HG03469 (cell line): Measurements from ENCODE around the gene TTC13.

ENCODE experiments used
- ATAC-seq: cut with Tn5 transposase; IDR thresholded peaks from one replicate; pipeline ENCODE4 v1.9.1; 2021; ENCODE audit warnings: mild to moderate bottlenecking, moderate library complexity, moderate number of reproducible peaks; ENCODE audit not compliant: unreplicated experiment

The TTC13 gene

GRCh38 chr1:230957580-230957989 lies 21.1 kb downstream of the TTC13 start:
- ATAC-seq = peak; percentile 83

DNA sequence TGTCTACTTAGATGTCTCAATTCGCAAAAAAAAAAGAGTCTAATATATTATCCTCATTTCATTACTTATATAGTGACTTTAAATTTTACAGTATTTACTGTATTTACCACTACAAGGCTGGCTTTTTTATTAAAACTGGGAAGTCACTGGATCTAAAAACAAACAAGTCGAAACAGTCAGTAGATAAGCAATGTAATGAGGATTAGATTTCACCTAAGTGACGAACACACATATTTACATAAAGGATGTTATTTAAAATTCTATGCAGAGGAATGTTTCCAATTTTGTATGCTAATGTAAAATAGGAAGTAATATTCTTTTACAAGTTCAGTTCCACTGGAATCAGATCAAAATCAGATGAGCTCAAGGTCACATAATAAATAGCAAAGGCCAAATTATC lies 28.3 kb downstream of the TTC13 start:
- ATAC-seq = no peak

DNA sequence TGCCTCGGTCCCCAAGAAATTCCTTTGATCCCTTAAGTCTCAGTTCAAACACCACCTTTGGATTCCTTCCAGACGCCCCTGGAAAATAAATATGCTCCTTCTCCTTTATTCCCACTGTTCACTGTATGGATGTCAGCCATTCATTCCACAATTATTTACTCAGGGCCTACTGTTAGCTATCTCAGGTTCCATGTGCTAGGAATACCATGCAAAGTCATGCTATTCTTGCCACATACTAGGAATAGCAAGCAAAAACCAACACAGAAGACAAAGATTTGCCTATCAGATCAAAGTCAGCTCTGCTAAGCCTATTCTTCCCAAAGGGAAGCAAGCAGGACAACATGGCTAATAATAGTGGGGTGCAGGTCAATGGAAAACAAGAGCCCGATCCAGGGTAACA lies 29.8 kb downstream of the TTC13 start:
- no peak for ATAC-seq

GRCh38 chr1:230948301-230948700 lies 30.4 kb downstream of the TTC13 start:
- ATAC-seq = no peak

DNA sequence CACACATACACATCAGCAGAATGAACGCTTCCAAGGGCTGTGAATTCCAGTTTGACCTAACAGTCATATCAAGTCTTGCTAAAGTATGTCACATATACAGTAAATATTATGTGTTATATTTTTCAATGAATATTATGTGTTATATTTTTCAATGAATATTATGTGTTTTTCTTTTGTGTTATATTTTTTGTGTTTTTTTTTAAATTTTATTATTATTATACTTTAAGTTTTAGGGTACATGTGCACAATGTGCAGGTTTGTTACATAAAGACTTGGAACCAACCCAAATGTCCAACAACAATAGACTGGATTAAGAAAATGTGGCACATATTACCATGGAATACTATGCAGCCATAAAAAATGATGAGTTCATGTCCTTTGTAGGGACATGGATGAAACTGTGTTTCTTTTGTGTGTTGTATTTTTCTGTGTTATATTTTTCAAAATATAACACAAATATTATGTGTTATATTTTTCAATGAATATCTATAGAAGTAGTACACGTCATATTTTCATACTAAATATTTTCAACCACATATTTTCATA lies 35.5 kb downstream of the TTC13 start:
- ATAC-seq = no peak

DNA sequence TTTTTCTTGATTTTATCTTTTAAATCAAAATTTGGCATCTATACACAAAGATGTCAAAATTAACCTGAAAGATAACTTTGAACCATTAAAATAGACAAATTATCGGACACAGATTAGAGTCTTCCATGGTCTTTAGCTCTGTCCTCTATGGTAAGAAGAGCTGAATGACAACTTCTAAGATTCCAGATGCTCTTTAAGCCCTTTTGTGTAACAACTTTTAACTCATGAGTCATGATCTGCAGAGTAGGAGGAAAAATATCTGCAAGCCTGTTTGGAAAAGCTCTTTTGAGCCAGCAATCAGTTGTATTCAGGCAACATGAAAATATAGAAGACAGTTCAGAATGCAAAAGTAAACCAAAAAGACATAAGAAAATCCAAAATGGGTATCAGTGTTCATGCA lies 37.8 kb downstream of the TTC13 start:
- ATAC-seq = no peak

- ATAC-seq = no peak
These were observed 38.7 kb downstream of the TTC13 start for GRCh38 chr1:230939806-230940489.

DNA sequence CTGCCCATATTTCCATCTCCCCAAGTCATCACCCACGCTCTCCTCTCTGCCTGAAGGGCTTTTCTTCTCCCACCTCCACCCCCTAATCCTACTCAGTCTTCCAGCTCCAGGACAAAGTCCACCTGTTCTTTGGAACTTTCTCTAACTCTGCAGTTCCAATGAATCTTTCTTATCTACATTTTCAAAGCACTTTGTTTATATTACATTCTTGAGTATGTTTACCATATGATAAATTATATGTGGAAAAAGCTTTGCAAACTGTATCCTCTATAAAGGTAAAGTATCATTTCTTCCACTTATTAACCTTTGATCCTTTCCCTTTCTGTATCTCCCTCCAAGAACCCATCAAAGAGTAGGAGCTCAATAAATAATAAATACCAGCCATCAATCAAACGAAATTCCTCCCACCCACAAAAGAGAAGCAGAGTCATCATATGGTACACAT lies 39.7 kb downstream of the TTC13 start:
- ATAC-seq = no peak

GRCh38 chr1:230937371-230937770 lies 41.3 kb downstream of the TTC13 start:
- no peak for ATAC-seq

DNA sequence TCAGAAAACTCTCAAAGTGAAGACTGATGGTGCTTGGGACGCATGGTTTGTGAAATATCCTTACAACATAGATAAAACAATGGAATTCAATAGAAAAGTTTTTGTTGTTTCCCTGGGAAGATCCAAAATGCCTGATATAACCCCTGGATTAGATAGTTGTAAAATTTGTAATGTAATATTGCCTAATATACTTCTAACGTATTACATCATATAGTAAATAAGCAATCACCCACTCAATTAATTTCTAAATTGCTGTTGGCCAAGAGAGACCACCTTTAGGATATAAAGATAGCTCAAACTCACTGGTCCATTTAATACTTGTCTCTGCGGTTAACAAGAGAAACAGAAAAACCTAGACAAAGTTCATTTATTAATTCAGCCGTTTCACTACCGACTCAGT lies 42.2 kb downstream of the TTC13 start:
- no peak for ATAC-seq

DNA sequence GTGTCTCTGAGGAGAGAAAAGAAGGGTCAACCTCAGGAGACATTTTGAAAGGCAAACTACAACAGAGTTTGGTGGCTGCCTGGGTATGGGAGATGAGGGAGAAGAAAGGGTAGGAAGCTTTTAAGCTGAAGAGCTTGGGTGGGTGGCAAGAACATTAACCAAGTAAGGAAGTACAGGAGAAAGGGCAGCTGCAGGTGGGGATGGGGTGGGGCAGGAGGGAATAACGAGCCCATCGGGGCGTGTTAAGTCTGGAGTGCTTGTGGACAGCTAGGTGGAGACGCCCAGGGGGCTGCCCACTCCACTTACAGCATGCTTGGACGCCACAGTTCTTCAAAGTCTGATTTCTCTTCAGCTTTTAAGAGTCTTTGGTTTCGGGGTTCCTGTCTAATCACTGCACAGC lies 42.8 kb downstream of the TTC13 start:
- ATAC-seq = no peak

- no peak for ATAC-seq
These were observed 47.7 kb downstream of the TTC13 start for GRCh38 chr1:230930986-230931385.

DNA sequence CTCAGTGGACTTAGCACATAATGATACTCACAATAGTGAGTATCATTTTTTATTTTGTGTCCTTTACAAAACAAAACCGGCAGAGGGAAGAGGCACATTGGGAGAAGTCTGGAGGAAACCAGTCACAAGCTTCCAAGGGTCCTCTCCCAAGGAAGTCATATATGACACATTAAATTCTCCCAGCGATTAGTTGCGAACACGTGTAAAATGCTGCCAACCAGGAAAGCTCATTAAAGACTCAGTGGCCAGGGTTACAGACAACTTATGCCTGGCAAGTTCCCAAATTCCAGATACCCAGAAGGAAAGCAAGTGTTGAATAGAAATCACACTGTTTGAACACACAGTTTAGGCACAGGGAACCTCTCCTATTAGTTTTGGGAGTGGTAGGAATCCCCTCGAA lies 52.5 kb downstream of the TTC13 start:
- no peak for ATAC-seq

GRCh38 chr1:230925608-230926007 lies 53.1 kb downstream of the TTC13 start:
- ATAC-seq = no peak

DNA sequence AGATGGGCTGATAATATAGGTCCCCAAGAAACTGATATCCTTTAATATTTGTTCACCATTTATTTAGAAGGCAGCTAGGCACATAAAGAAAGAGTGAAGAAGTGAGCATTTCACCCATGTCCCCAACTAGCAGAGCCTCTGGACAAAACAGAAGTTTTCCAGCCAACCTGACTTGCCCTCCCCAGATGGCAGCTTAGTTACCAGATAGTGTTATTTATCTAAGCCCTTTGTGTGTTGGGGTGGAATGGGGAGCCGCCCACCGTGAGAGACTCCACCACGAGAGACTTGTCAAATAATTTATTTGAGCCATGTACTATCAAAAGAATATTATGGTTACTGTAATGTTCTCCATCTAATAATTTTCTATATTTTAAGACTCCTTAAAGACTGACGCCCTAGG lies 55.5 kb downstream of the TTC13 start:
- no peak for ATAC-seq

DNA sequence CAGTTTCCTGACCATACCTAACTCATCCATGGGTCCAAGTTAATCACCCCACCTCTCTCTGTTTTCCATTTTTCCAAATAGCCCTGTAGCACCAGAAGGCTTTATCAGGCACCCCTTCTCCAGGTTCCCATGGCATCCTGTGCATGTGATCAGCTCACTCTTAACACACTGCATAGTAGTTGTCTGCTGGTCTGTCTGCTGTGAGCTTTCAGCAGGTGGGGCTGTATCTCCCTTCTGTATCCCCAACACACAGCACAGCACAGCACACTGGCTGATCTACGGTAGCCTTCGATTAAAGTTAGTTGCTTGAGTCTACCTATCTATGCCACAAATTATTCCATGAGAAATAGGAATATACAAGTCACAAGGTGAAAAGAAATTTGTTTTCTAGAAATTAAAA lies 56.0 kb downstream of the TTC13 start:
- no peak for ATAC-seq

DNA sequence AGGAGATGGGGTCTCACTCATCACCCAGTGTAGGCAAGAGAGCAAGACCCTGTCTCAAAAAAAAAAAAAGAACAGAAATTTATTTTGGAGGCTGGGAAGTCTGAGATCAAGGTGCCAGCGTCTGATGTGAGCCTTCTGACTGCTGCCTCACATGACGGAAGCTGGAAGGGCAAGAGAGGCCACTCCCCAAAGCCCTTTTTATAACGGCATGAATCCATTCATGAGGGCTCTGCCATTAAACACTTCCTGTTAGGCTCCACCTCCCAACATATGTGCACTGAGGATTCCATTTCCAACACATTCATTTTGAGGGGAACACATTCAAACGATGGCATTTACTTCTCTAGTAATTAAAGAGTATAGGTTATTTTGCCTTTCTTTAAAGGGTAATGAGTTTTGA lies 59.5 kb downstream of the TTC13 start:
- ATAC-seq = no peak

- ATAC-seq = peak; percentile 50
These were observed 61.2 kb downstream of the TTC13 start for GRCh38 chr1:230917284-230918135.

DNA sequence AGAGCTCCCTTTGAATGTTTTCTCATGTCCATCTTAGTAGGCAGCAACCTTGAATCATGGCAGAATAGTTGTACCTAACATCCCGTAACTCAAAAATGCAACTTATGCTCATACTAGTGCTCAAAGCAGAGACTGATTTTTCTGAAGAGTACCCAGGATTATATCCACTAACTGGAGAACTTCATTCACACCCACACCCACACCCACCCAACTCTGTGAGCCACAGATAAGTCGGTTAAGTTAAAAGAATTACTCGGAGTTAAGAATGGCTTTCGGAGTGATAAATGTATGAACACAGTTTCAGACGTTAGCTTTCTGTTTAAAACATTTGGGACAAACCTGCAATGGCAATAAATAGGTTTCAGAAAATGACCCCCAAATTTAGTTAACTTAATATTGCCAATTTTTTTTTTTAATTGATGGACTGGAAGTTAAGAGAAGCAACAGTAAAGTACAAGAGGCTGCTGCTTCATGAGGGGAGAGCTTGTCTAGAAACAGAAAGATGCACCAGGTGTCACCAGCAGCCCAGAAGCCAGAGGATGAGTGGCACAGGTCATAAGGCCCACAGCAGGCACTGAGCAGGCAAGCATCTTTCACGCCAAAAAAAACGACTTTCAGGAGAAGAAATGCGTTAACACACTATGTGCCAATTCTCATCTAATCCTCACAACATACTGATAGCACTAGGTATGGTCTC lies 61.9 kb downstream of the TTC13 start:
- no peak for ATAC-seq

- no peak for ATAC-seq
These were observed 63.6 kb downstream of the TTC13 start for GRCh38 chr1:230915078-230915477.

- no peak for ATAC-seq
These were observed 65.2 kb downstream of the TTC13 start for GRCh38 chr1:230913496-230913895.
